Sigmoid colon (tissue), 7 donors: ENCODE data around the gene SMIM20. TPM values are rescaled to one million over a fixed set of nuclear protein-coding genes. Genes with fewer than 3 reads are reported as not detected.

Source experiments
- DNase-seq: peaks from one replicate; pipeline ENCODE4 v3.0.0-alpha.2; 2019
- H3K27ac ChIP-seq, 4 donors: fragments of 200-600 bp; sonication (generic); one replicate each; pipeline ENCODE4 v1.5.1; 2016 to 2019; ENCODE audit warnings: mild to moderate bottlenecking in 1 of 4
- H3K27me3 ChIP-seq, 3 donors: fragments of 200-600 bp; sonication (generic); one replicate each; pipeline ENCODE4 v1.5.1; 2019; ENCODE audit warnings: mild to moderate bottlenecking in 1 of 3
- H3K36me3 ChIP-seq, 4 donors: fragments of 200-600 bp; sonication (generic); one replicate each; pipeline ENCODE4 v1.5.1; 2016 to 2019
- H3K4me1 ChIP-seq, 4 donors: fragments of 200-600 bp; sonication (generic); one replicate each; pipeline ENCODE4 v1.5.1; 2017 to 2019
- H3K4me3 ChIP-seq, 4 donors: fragments of 200-600 bp; sonication (generic); one replicate each; pipeline ENCODE4 v1.5.1; 2017 to 2019; ENCODE audit warnings: mild to moderate bottlenecking in 2 of 4, moderate library complexity in 1 of 4
- H3K9me3 ChIP-seq, 4 donors: fragments of 200-600 bp in 3 of 4; sonication (generic) in 3 of 4; one replicate each; pipeline versions ENCODE4 v1.5.1 to v1.6.1; 2013 to 2019
- EP300 ChIP-seq, 4 donors: sonication (generic); formaldehyde crosslinking; IDR thresholded peaks; one replicate each; pipeline ENCODE4 v1.6.1; 2017; ENCODE audit warnings: antibody characterized with exemption in 4 of 4
- POLR2A ChIP-seq, 2 donors: fragments of 450-650 bp; IDR thresholded peaks; one replicate each; pipeline ENCODE4 v1.6.1; 2016; ENCODE audit warnings: antibody characterized with exemption in 2 of 2, mild to moderate bottlenecking in 2 of 2, moderate library complexity in 2 of 2
- POLR2AphosphoS5 ChIP-seq, 4 donors: sonication (generic); formaldehyde crosslinking; IDR thresholded peaks; one replicate each; pipeline ENCODE4 v1.6.1; 2017; ENCODE audit warnings: antibody characterized with exemption in 4 of 4
- WGBS, 2 donors: extraction: QIAGEN DNeasy Blood & Tissue Kit; methylation state at CpG; one replicate each; pipeline ENCODE4 v1.1.7; 2013; 5-methylcytosine and 5-hydroxymethylcytosine counted together
- intact Hi-C: fragments of 100-400 bp; cut with DNase I; formaldehyde crosslinking; loops from one replicate; pipeline ENCODE4 v1.15.1; 2023
- polyA plus RNA-seq, 3 donors: library from polyadenylated mRNA; stranded (reverse); fragments of 200-250 nt; gene quantifications; one replicate each; pipeline ENCODE4 v1.2.3, GENCODE V29; 2013
- total RNA-seq, 4 donors: library from RNA; depleted of rRNA; stranded (reverse); fragments of >200 nt; gene quantifications; one replicate each; pipeline ENCODE4 v1.1.0, GENCODE V29; 2016
- TF ChIP-seq, protein P1 (sequence below), 4 experiments: fragments of 450-650 bp in 3 of 4; fragments of 200-600 bp in 1 of 4; IDR thresholded peaks; one replicate each; pipeline ENCODE4 v1.5.1; 2016 to 2019; ENCODE audit warnings: antibody characterized with exemption in 4 of 4, mild to moderate bottlenecking in 3 of 4, moderate library complexity in 2 of 4
- donor health status: healthy with polysubstance abuse.
- donor health status: Bipolar disorder and iron deficiency.
- donor health status: healthy.

Gene SMIM20
- total and polyA plus RNA-seq, 7 donors = 33.8 to 99.1 (median 45.4) TPM

DNA sequence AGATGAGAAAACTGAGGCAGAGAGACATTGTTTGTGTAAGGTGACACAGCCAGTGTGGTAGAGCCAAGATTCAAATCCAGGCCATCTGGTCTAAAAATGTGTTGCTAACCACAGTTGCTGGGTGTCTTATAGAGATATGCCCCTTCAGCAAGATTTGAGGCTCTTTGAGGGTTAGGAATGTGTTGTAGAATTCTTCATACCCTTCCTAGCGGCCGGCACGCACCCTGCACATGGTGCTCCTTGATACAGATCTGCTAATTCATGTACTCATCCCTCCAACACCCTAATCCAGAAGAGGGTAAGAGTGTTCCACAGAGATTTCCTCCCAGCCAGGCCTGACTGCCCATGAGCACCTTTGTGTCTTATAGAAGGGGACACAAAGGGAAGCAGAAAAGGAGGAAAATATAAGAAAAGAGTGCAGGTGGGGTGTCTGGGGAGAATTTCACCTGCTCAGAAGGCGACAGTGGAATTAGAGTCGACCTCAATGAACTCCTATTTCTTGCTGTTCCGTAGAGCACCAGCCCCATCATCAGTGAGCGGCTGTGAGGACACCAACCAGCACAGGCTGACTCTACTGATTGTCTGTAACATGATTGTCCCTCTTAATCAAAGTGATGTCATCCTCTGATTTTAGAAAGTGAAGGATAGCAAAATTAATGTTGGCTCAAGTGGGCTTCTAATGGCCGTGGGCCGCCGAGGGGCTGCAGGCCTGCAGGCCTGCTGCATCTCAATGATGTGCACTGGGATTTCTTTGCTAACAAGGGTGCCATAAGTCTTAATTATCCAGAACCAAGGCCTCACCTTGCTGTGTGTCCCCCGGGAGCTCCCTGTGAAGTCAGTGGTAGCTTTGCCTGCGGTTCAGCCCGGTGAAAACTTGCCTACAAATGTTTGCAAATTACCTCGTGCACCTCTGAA lies 24.2 kb upstream of the SMIM20 start:
- H3K27ac ChIP-seq = no peak overlapping the region

GRCh38 chr4:25890571-25891485 lies 23.2 kb upstream of the SMIM20 start:
- Histone ChIP-seq H3K9me3 (no peaks in the 10 kb centered on the region), H3K27ac (no peak overlapping the region), H3K36me3 (no peaks in the 10 kb centered on the region), H3K27me3 (no peaks in the 10 kb centered on the region), H3K4me3 (no peak overlapping the region), H3K4me1 (no peaks in the 10 kb centered on the region)
- TF ChIP-seq, protein P1, sequence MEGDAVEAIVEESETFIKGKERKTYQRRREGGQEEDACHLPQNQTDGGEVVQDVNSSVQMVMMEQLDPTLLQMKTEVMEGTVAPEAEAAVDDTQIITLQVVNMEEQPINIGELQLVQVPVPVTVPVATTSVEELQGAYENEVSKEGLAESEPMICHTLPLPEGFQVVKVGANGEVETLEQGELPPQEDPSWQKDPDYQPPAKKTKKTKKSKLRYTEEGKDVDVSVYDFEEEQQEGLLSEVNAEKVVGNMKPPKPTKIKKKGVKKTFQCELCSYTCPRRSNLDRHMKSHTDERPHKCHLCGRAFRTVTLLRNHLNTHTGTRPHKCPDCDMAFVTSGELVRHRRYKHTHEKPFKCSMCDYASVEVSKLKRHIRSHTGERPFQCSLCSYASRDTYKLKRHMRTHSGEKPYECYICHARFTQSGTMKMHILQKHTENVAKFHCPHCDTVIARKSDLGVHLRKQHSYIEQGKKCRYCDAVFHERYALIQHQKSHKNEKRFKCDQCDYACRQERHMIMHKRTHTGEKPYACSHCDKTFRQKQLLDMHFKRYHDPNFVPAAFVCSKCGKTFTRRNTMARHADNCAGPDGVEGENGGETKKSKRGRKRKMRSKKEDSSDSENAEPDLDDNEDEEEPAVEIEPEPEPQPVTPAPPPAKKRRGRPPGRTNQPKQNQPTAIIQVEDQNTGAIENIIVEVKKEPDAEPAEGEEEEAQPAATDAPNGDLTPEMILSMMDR (IDR thresholded peaks at IDR 0.05) = no peak
- no peak for TF ChIP-seq EP300 (IDR thresholded peaks at IDR 0.05)
- no peak for TF ChIP-seq POLR2AphosphoS5 (IDR thresholded peaks at IDR 0.05)
- no peak for TF ChIP-seq POLR2A (IDR thresholded peaks at IDR 0.05)
- DNase-seq = no peak
- 85 to 88% methylated on average over 11 of the region's 11 CpGs for whole genome bisulfite sequencing, 2 donors
- intact Hi-C loops = no loop called here

More for the DNA sequence above, 24.2 kb upstream of the SMIM20 start:
- WGBS, 2 donors = 90 to 94% methylated on average over 14 of the region's 14 CpGs
- Histone ChIP-seq H3K36me3 (no peaks in the 10 kb centered on the region), H3K4me3 (no peak overlapping the region), H3K4me1 (no peaks in the 10 kb centered on the region), H3K27me3 (no peaks in the 10 kb centered on the region), H3K9me3 (no peaks in the 10 kb centered on the region)
- intact Hi-C loops = no loop called here
- DNase-seq = no peak
- no peak for TF ChIP-seq EP300 (IDR thresholded peaks at IDR 0.05)
- TF ChIP-seq, protein P1 (IDR thresholded peaks at IDR 0.05) = no peak
- TF ChIP-seq POLR2AphosphoS5 (IDR thresholded peaks at IDR 0.05) = no peak
- TF ChIP-seq POLR2A (IDR thresholded peaks at IDR 0.05) = no peak

DNA sequence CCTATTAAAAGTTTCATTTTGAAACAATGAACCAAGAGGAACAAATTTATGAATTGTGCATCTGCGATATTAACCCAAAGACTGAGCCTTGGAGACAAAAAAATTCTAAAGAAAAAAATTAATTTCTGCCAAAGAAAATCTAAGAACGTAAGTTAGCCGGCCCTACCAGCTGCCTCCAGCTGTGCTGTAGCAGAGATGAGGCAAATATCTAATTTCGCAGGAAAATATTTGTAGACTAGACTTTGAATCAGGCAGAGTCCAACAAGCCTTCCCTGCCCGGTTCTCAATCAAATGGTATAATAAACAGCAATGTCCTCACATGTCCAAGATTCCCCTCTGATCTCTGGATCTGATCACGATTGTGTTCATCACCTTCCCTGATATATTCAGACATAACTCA lies 21.2 kb upstream of the SMIM20 start:
- DNase-seq = no peak
- Histone ChIP-seq H3K9me3 (no peaks in the 10 kb centered on the region), H3K27me3 (no peaks in the 10 kb centered on the region), H3K4me3 (no peak overlapping the region), H3K36me3 (no peaks in the 10 kb centered on the region), H3K4me1 (no peaks in the 10 kb centered on the region), H3K27ac (no peak overlapping the region)
- WGBS, 2 donors = 81 to 84% methylated on average over 6 of the region's 6 CpGs
- TF ChIP-seq POLR2A (IDR thresholded peaks at IDR 0.05) (no peak), EP300 (IDR thresholded peaks at IDR 0.05) (no peak), POLR2AphosphoS5 (IDR thresholded peaks at IDR 0.05) (peak in 1 of 4 donors; percentile 22)
- intact Hi-C loops = no loop called here

DNA sequence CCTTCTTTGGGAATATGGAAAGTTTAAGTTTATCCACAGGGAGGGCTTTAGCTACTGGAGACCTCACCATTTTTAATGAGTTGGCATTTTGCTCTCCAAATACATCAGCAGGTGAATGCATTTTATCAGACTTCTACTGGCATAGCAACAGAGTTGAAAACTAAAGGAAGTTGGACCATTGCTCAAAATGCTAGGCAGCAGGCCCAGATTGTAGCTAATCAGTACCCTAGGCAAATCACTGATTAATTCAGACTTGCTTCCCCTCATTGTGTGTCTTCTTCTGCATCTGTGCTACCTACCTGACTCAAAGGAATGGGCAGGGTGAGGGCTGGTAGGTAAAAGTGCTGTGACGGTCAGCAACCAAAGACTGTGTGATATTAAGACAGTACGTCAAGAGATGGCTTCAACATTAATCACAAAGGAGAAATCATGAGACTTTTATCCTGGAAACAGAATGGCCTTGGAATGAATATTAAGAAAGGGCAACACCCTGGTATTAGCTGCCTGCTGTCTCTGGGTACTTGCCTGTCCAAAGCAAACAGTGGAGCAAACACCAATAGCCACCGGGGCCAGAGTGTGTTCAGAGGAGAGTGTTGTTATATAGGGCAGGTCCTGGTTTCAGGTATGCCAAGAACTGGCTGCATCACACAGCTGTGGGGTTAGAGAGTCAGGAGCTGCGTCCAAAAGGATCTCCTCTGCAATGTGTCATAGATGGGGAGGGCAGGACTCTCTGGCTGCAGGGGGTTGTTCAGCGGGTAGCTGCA lies 17.1 kb upstream of the SMIM20 start:
- WGBS, 2 donors = 80 to 85% methylated on average over 5 of the region's 5 CpGs
- no peak overlapping the region for H3K27ac ChIP-seq

More for the DNA sequence above, 17.1 kb upstream of the SMIM20 start:
- intact Hi-C loops = no loop called here
- no peaks in the 10 kb centered on the region for H3K9me3 ChIP-seq
- no peak overlapping the region for H3K4me3 ChIP-seq
- no peak for DNase-seq
- H3K4me1 ChIP-seq = no peaks in the 10 kb centered on the region
- TF ChIP-seq POLR2AphosphoS5 (IDR thresholded peaks at IDR 0.05) = no peak
- no peak for TF ChIP-seq EP300 (IDR thresholded peaks at IDR 0.05)
- no peak for TF ChIP-seq POLR2A (IDR thresholded peaks at IDR 0.05)
- TF ChIP-seq, protein P1 (IDR thresholded peaks at IDR 0.05) = no peak
- no peaks in the 10 kb centered on the region for H3K27me3 ChIP-seq
- H3K36me3 ChIP-seq = no peaks in the 10 kb centered on the region
